GM18861 (cell line): ENCODE data around the gene JHY.

Experiments used
- ATAC-seq: cut with Tn5 transposase; IDR thresholded peaks from one replicate; pipeline ENCODE4 v1.9.1; 2021; ENCODE audit not compliant: unreplicated experiment

Gene JHY

GRCh38 chr11:122871302-122871701 lies 11.3 kb upstream of the JHY start:
- ATAC-seq, result no peak

GRCh38 chr11:122872046-122872445 lies 10.5 kb upstream of the JHY start:
- no peak for ATAC-seq

GRCh38 chr11:122874991-122875390 lies 7.6 kb upstream of the JHY start:
- no peak for ATAC-seq

GRCh38 chr11:122877732-122878131 lies 4.8 kb upstream of the JHY start:
- no peak for ATAC-seq

GRCh38 chr11:122879785-122880184 lies 2.8 kb upstream of the JHY start:
- no peak for ATAC-seq

- no peak for ATAC-seq
Observed at GRCh38 chr11:122882857-122883645, 492 bp downstream of the JHY start.

GRCh38 chr11:122883646-122883979 lies 1.1 kb downstream of the JHY start:
- no peak for ATAC-seq

GRCh38 chr11:122888162-122888561 lies 5.6 kb downstream of the JHY start:
- ATAC-seq, result no peak

GRCh38 chr11:122893131-122893530 lies 10.6 kb downstream of the JHY start:
- no peak for ATAC-seq

- ATAC-seq, result no peak
Observed at GRCh38 chr11:122895563-122895962, 13.0 kb downstream of the JHY start.

- no peak for ATAC-seq
Observed at GRCh38 chr11:122897606-122898210, 15.1 kb downstream of the JHY start.

- no peak for ATAC-seq
Observed at GRCh38 chr11:122898799-122899198, 16.2 kb downstream of the JHY start.

- ATAC-seq, result no peak
Observed at GRCh38 chr11:122900587-122901202, 18.1 kb downstream of the JHY start.

- no peak for ATAC-seq
Observed at GRCh38 chr11:122902951-122903350, 20.4 kb downstream of the JHY start.

- ATAC-seq, result no peak
Observed at GRCh38 chr11:122910775-122911174, 28.2 kb downstream of the JHY start.

- no peak for ATAC-seq
Observed at GRCh38 chr11:122917311-122917710, 34.8 kb downstream of the JHY start.

GRCh38 chr11:122918734-122919133 lies 36.2 kb downstream of the JHY start:
- no peak for ATAC-seq

GRCh38 chr11:122920579-122920978 lies 38.0 kb downstream of the JHY start:
- no peak for ATAC-seq

- ATAC-seq, result no peak
Observed at GRCh38 chr11:122922893-122923292, 40.3 kb downstream of the JHY start.

- ATAC-seq, result no peak
Observed at GRCh38 chr11:122923302-122923701, 40.7 kb downstream of the JHY start.

- ATAC-seq, result no peak
Observed at GRCh38 chr11:122931510-122931909, 49.0 kb downstream of the JHY start.

GRCh38 chr11:122933416-122933815 lies 50.9 kb downstream of the JHY start:
- ATAC-seq, result no peak
